Smooth muscle cell (in vitro differentiated cells): ENCODE results near the gene S1PR5. TPM values are rescaled to one million over a fixed set of nuclear protein-coding genes. Genes with fewer than 3 reads are reported as not detected.
"Not testable (repeated sequence)": the region's sequence is repeated elsewhere in the genome, so short reads cannot be mapped to it uniquely, and the experiment has no call there.

Source experiments
- DNase-seq: peaks from one replicate; lab custom pipeline; 2025; ENCODE audit not compliant: unreplicated experiment; lab: John Stamatoyannopoulos, UW
- H2AFZ ChIP-seq: fragments of 200-600 bp; sonication (generic); 2 replicates; pipeline ENCODE4 v1.6.0; 2016; ENCODE audit warnings: antibody characterized with exemption, low read depth, mild to moderate bottlenecking
- H3F3A ChIP-seq: fragments of 200-600 bp; sonication (generic); 2 replicates; pipeline ENCODE4 v1.6.0; 2017; ENCODE audit warnings: antibody characterized with exemption, low read depth
- H3K27ac ChIP-seq: fragments of 200-600 bp; sonication (generic); 2 replicates; pipeline ENCODE4 v1.5.1; 2016; ENCODE audit warnings: low read depth, mild to moderate bottlenecking
- H3K27me3 ChIP-seq: fragments of 200-600 bp; sonication (generic); 2 replicates; pipeline ENCODE4 v1.6.1; 2016; ENCODE audit warnings: low read depth, mild to moderate bottlenecking
- H3K36me3 ChIP-seq: fragments of 200-600 bp; sonication (generic); 2 replicates; pipeline ENCODE4 v1.5.1; 2016; ENCODE audit warnings: low read depth
- H3K4me1 ChIP-seq: fragments of 200-600 bp; sonication (generic); 2 replicates; pipeline ENCODE4 v1.5.1; 2016; ENCODE audit warnings: low read depth
- H3K4me2 ChIP-seq: fragments of 200-600 bp; sonication (generic); 2 replicates; pipeline ENCODE4 v1.6.0; 2016; ENCODE audit warnings: mild to moderate bottlenecking
- H3K4me3 ChIP-seq: fragments of 200-600 bp; sonication (generic); 2 replicates; pipeline ENCODE4 v1.5.1; 2016; ENCODE audit warnings: mild to moderate bottlenecking
- H3K79me2 ChIP-seq: fragments of 200-600 bp; sonication (generic); 2 replicates; pipeline ENCODE4 v1.6.0; 2016; ENCODE audit warnings: low read depth, mild to moderate bottlenecking
- H3K9ac ChIP-seq: fragments of 200-600 bp; sonication (generic); 2 replicates; pipeline ENCODE4 v1.6.0; 2016; ENCODE audit warnings: low read depth
- H3K9me3 ChIP-seq: fragments of 200-600 bp; sonication (generic); replicated peaks from 2 replicates; pipeline ENCODE4 v1.5.1; 2016; ENCODE audit warnings: low read depth
- H4K20me1 ChIP-seq: fragments of 200-600 bp; sonication (generic); 2 replicates; pipeline ENCODE4 v1.6.0; 2016; ENCODE audit warnings: low read depth
- WGBS: methylation state at CpG from one replicate; pipeline ENCODE4 v1.1.7; 2016; ENCODE audit warnings: low lambda C conversion rate; 5-methylcytosine and 5-hydroxymethylcytosine counted together
- polyA plus RNA-seq: library from polyadenylated mRNA; unstranded; fragments of >200 nt; fragmentation: Nextera tagmentation; extraction: Ambion mirVana; gene quantifications from 2 replicates; pipeline ENCODE4 v1.2.1, GENCODE V29; 2016
- total RNA-seq: library from RNA; depleted of rRNA; stranded (reverse); fragments of >200 nt; gene quantifications from 2 replicates; pipeline ENCODE4 v1.2.3, GENCODE V29; 2014
- TF ChIP-seq, protein P1 (sequence below): fragments of 200-600 bp; sonication (generic); IDR thresholded peaks from 2 replicates; pipeline ENCODE4 v1.5.1; 2017; ENCODE audit warnings: borderline replicate concordance, mild to moderate bottlenecking, antibody characterized with exemption; ENCODE audit not compliant: insufficient read depth, poor library complexity, severe bottlenecking

S1PR5 gene
- total and polyA plus RNA-seq, 2 experiments from 2014 or later: 5.3 to 9.0 TPM

DNA sequence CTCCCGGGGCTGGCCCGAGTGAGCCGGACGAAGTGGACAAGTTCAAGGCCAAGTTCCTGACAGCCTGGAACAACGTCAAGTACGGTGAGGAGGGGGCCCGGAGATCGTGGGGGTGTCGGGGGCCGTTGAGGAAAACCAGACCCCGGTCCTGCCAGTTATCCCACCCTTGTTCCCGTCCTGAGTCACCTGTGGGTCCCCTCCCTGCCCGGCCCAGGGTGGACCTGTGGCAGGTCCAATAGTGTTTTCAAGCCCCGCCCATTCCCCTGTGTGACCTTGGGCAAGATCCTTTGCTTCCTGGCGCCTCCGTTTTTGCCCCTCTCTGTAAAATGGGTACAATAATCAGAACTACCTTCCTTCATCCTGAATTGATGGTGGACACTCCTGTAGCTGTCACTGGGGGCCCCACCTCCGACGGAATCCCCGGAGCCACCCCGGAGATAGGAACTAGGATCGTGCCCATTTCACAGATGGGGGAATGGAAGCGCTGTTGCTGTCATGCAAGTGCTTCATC lies 27.1 kb upstream of the S1PR5 start:
- Histone ChIP-seq H3K4me3 (peak overlapping the region; percentile 96), H3K27ac (no peak overlapping the region), H3K79me2 (peaks cover 35% of the 10 kb centered on the region), H3K27me3 (no peaks in the 10 kb centered on the region), H3K4me1 (peaks cover 6% of the 10 kb centered on the region), H3K9ac (peak overlapping the region; percentile 87), H4K20me1 (peaks cover 9% of the 10 kb centered on the region), H3K9me3 (no peaks in the 10 kb centered on the region), H2AFZ (peak overlapping the region; percentile 87), H3K4me2 (peak overlapping the region; percentile 83), H3F3A (no peaks in the 10 kb centered on the region), H3K36me3 (no peaks in the 10 kb centered on the region)
- DNase-seq: no peak
- WGBS: 34% methylated on average over 17 of the region's 22 CpGs
- TF ChIP-seq, protein P1, sequence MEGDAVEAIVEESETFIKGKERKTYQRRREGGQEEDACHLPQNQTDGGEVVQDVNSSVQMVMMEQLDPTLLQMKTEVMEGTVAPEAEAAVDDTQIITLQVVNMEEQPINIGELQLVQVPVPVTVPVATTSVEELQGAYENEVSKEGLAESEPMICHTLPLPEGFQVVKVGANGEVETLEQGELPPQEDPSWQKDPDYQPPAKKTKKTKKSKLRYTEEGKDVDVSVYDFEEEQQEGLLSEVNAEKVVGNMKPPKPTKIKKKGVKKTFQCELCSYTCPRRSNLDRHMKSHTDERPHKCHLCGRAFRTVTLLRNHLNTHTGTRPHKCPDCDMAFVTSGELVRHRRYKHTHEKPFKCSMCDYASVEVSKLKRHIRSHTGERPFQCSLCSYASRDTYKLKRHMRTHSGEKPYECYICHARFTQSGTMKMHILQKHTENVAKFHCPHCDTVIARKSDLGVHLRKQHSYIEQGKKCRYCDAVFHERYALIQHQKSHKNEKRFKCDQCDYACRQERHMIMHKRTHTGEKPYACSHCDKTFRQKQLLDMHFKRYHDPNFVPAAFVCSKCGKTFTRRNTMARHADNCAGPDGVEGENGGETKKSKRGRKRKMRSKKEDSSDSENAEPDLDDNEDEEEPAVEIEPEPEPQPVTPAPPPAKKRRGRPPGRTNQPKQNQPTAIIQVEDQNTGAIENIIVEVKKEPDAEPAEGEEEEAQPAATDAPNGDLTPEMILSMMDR: no peak

DNA sequence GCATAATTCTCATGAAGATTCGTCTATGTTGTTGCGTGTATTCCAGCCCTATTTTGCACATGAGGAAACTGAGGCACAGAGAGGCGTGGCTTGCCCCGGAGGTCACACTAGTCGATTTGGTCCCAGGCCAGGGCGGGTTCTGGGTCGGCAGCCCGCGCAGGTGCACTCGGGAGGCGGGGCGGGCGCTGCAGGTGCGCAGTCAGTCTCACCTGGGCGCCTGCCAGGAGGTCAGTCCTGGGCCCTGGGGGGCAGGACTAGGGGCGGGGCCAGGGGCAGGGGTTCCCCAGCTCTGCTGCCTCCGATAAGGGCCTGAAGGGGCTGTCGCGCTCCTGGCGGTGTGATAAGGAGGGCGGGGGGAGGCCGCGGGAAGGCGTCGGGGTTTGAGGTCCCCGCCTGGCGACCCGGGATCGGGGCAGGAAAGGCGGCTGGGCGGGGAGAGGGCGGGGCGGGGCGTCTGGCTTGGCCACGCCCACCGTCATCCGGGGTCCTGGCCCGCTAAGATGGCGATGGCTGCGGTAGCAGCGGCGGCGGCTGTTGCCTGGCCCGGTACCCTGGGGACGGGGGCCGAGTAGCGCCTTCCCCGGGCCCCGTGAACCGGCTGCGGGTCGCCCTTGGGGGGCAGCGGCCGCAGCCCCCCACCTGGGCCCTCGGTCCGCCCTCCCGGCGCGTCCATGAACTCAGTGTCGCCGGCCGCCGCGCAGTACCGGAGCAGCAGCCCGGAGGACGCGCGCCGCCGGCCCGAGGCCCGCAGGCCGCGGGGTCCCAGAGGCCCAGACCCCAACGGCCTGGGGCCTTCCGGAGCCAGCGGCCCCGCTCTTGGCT lies 26.4 kb upstream of the S1PR5 start, which contains the start of gene ATG4D:
Gene ATG4D (plus strand): TSS at position 485 of the 822 bp plus-strand sequence. CDS start 187 bp downstream, at position 672.
- Histone ChIP-seq H3F3A (no peaks in the 10 kb centered on the region), H3K9me3 (no peaks in the 10 kb centered on the region), H3K4me3 (peak within 1 kb of the TSS; percentile 96), H3K27me3 (no peaks in the 10 kb centered on the region), H3K4me2 (peak within 1 kb of the TSS; percentile 83), H4K20me1 (peaks cover 6% of the 10 kb centered on the region), H3K27ac (no peak within 1 kb of the TSS), H3K4me1 (peaks cover 6% of the 10 kb centered on the region), H3K79me2 (peaks cover 35% of the 10 kb centered on the region), H3K36me3 (no peaks in the 10 kb centered on the region), H3K9ac (peak within 1 kb of the TSS; percentile 87), H2AFZ (peak within 1 kb of the TSS; percentile 87)
- TF ChIP-seq, protein P1: no peak
- 2% methylated on average over 58 of the region's 79 CpGs for WGBS
- DNase-seq: peak; percentile 48

DNA sequence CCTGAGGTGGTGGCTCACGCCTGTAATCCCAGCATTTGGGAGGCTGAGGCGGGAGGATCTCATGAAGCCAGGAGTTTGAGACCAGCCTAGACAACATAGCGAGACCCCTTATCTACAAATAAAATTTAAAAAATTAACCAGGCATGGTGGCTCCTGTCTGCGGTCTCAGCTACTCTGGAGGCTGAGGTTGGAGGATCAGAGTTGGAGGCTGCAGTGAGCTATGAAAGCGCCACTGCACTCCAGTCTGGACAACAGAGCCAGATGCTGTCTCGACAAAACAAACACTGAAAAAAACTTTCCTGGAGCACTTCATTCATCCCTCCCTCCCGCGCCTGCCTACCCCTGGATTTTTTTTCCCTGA lies 25.8 kb upstream of the S1PR5 start:
- Histone ChIP-seq H3K27me3 (no peaks in the 10 kb centered on the region), H3K4me1 (peaks cover 6% of the 10 kb centered on the region), H3K9me3 (no peaks in the 10 kb centered on the region), H3K79me2 (peaks cover 35% of the 10 kb centered on the region), H3K9ac (no peak overlapping the region), H3F3A (no peaks in the 10 kb centered on the region), H3K36me3 (no peaks in the 10 kb centered on the region), H3K27ac (no peak overlapping the region), H2AFZ (no peak overlapping the region), H4K20me1 (peaks cover under 1% of the 10 kb centered on the region), H3K4me3 (peak overlapping the region; percentile 96), H3K4me2 (peak overlapping the region; percentile 83)
- 82% methylated on average over 8 of the region's 8 CpGs for WGBS
- TF ChIP-seq, protein P1: no peak
- DNase-seq: no peak

DNA sequence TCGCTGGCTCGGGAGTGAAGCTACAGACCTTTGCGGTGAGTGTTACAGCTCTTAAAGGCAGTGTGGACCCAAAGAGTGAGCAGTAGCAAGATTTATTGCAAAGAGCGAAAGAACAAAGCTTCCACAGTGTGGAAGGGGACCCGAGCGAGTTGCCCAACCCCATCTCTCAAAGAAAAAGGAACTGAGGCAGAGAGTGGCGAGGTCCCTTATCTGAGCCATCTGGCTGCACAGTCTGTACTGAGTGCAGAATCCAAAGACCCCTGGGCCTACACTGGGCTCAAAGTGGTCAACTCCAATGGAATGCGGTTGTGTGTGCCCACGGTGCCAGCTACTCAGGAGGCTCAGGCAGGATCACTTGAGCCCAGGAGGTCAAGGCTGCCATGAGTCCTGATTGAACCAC lies 21.8 kb upstream of the S1PR5 start:
- not testable (repeated sequence) for H3K27ac ChIP-seq, H4K20me1 ChIP-seq, H3K9me3 ChIP-seq, H2AFZ ChIP-seq, H3K27me3 ChIP-seq, H3K4me1 ChIP-seq, H3K36me3 ChIP-seq, H3F3A ChIP-seq, H3K4me3 ChIP-seq, DNase-seq, H3K4me2 ChIP-seq, H3K79me2 ChIP-seq, H3K9ac ChIP-seq
- WGBS: 93% methylated on average over 7 of the region's 9 CpGs
